ENCODE data around the gene MCC. TPM values are rescaled to one million over a fixed set of nuclear protein-coding genes. Genes with fewer than 3 reads are reported as not detected.

The MCC gene
- total and polyA plus RNA-seq, 2 donors from 2014 or later: 2.4 to 20.6 TPM

DNA sequence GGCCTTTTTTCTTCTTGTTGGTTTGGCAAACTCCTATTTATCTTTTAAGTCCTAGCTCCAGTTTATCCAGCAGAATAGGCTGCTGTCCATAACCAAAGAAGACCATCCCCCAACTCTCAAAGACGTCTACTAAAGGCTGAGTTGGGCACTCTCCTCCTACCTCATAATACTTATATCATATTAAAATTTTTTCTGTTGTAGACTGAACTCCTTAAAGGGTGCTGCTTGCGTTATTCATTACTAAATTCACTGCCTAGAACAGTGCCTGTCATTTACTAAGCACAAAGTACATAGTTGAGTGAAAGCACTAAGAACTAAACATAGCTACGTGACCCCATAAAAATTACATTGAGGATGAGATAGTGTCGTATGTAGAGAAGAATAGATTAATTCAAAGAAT is 490.0 kb downstream of the MCC start:
- intact Hi-C loops (cut with DNase I): loop anchor here (10.0 kb wide), 1 partner anchor 337 kb away; no protein-coding TSS in a partner anchor
- H3K4me3 ChIP-seq (ENCODE audit: low read length in 3 of 3): no peak overlapping the region
- H3K4me1 ChIP-seq (ENCODE audit: control insufficient read depth in 2 of 3, insufficient read depth in 2 of 3, low read depth in 1 of 3, low read length in 3 of 3): no peaks in the 10 kb centered on the region
- H3K27me3 ChIP-seq (ENCODE audit: control insufficient read depth, insufficient read depth, low read length): no peaks in the 10 kb centered on the region
- H3K27ac ChIP-seq (ENCODE audit: low read depth in 2 of 2, low read length in 2 of 2): no peak overlapping the region
- H3K9me3 ChIP-seq (ENCODE audit: control insufficient read depth in 2 of 3, insufficient read depth in 1 of 3, low read length in 3 of 3): no peaks in the 10 kb centered on the region
- peaks cover 3 to 23% (median 14%) of the 10 kb centered on the region in 3 donors for H3K36me3 ChIP-seq (ENCODE audit: control insufficient read depth in 2 of 3, insufficient read depth in 3 of 3, low read length in 3 of 3)
- H3K9ac ChIP-seq (ENCODE audit: low read length in 3 of 3): no peak overlapping the region
- FAIRE-seq (no peak), DNase-seq (no peak)
- TF ChIP-seq, protein P1, sequence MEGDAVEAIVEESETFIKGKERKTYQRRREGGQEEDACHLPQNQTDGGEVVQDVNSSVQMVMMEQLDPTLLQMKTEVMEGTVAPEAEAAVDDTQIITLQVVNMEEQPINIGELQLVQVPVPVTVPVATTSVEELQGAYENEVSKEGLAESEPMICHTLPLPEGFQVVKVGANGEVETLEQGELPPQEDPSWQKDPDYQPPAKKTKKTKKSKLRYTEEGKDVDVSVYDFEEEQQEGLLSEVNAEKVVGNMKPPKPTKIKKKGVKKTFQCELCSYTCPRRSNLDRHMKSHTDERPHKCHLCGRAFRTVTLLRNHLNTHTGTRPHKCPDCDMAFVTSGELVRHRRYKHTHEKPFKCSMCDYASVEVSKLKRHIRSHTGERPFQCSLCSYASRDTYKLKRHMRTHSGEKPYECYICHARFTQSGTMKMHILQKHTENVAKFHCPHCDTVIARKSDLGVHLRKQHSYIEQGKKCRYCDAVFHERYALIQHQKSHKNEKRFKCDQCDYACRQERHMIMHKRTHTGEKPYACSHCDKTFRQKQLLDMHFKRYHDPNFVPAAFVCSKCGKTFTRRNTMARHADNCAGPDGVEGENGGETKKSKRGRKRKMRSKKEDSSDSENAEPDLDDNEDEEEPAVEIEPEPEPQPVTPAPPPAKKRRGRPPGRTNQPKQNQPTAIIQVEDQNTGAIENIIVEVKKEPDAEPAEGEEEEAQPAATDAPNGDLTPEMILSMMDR (IDR thresholded peaks at IDR 0.05; ENCODE audit: borderline replicate concordance, extremely low read depth, insufficient read depth): no peak

- no peak for DNase-seq
- no peak for FAIRE-seq
- H3K36me3 ChIP-seq (ENCODE audit: control insufficient read depth in 2 of 3, insufficient read depth in 3 of 3, low read length in 3 of 3): peaks cover 0 to 23% (median 10%) of the 10 kb centered on the region in 3 donors
Measured at GRCh38 chr5:112996830-112997374, 491.4 kb downstream of the MCC start.

DNA sequence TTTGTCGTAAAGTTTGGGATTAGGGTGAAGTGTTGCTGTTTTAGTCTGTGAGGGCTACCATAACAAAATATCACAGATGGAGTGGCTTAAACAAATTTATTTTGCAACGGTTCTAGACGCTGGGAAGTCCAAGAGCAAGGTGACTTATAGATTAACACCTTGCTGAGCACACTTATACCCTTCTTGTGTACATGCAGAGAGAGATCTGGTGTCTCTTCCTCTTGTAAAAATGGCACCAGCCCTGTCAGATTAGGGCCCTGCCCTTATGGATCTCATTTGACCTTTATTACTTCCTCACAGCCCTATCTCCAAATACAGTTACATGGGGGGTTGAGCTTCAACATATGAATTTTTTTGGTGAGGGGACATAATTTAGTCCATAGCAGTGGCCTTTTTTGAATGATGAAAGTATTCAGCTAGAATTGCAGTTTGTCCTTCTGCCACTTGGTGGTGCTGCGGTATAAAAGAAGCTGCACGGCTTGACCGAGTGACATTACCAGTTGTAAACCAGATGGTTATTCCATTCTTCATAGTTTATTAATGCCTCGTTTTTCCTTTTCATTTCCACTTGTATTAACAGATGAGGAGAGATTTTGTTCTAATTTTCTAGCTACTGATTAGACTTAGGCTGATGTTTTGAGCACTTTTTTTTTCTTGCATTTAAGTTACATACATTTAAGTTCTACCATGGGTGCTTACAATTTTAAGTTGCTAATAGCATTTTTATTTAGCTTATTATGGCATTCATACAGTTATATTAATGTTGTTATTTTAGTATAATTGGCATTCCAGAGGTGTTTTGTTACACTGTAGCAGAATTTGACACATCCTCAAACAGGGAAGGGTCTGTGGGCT is 492.3 kb downstream of the MCC start:
- Histone ChIP-seq H3K9me3 (ENCODE audit: control insufficient read depth in 2 of 3, insufficient read depth in 1 of 3, low read length in 3 of 3) (no peaks in the 10 kb centered on the region), H3K9ac (ENCODE audit: low read length in 3 of 3) (no peak overlapping the region), H3K4me1 (ENCODE audit: control insufficient read depth in 2 of 3, insufficient read depth in 2 of 3, low read depth in 1 of 3, low read length in 3 of 3) (no peaks in the 10 kb centered on the region), H3K27me3 (ENCODE audit: control insufficient read depth, insufficient read depth, low read length) (no peaks in the 10 kb centered on the region), H3K4me3 (ENCODE audit: low read length in 3 of 3) (no peak overlapping the region), H3K36me3 (ENCODE audit: control insufficient read depth in 2 of 3, insufficient read depth in 3 of 3, low read length in 3 of 3) (peaks cover 0 to 18% (median 6%) of the 10 kb centered on the region in 3 donors), H3K27ac (ENCODE audit: low read depth in 2 of 2, low read length in 2 of 2) (no peak overlapping the region)
- DNase-seq: peak in 4 of 5 donors; percentile 59 to 84 (median 72)
- TF ChIP-seq, protein P1 (IDR thresholded peaks at IDR 0.05; ENCODE audit: borderline replicate concordance, extremely low read depth, insufficient read depth): peak; percentile 87
- intact Hi-C loops (cut with DNase I): loop anchor here (10.0 kb wide), 1 partner anchor 339 kb away; no protein-coding TSS in a partner anchor
- FAIRE-seq: peak; percentile 92

More at GRCh38 chr5:112996830-112997374, 491.4 kb downstream of the MCC start:
- Histone ChIP-seq H3K4me3 (ENCODE audit: low read length in 3 of 3) (no peak overlapping the region), H3K27ac (ENCODE audit: low read depth in 2 of 2, low read length in 2 of 2) (no peak overlapping the region), H3K27me3 (ENCODE audit: control insufficient read depth, insufficient read depth, low read length) (no peaks in the 10 kb centered on the region), H3K4me1 (ENCODE audit: control insufficient read depth in 2 of 3, insufficient read depth in 2 of 3, low read depth in 1 of 3, low read length in 3 of 3) (no peaks in the 10 kb centered on the region), H3K9ac (ENCODE audit: low read length in 3 of 3) (no peak overlapping the region), H3K9me3 (ENCODE audit: control insufficient read depth in 2 of 3, insufficient read depth in 1 of 3, low read length in 3 of 3) (no peaks in the 10 kb centered on the region)
- intact Hi-C loops (cut with DNase I): loop anchor here (10.0 kb wide), 1 partner anchor 338 kb away; no protein-coding TSS in a partner anchor
- TF ChIP-seq, protein P1 (IDR thresholded peaks at IDR 0.05; ENCODE audit: borderline replicate concordance, extremely low read depth, insufficient read depth): no peak

Measured in kidney (tissue), 14 donors.